Upper lobe of left lung (tissue), 4 donors: ENCODE results near the gene OLFM4.

ENCODE experiments used
- CTCF ChIP-seq, 6 experiments: fragments of 450-650 bp in 4 of 6; fragments of 200-600 bp in 2 of 6; sonication (generic) in 2 of 6; IDR thresholded peaks; one replicate each; pipeline ENCODE4 v1.5.1; 2016 to 2019; ENCODE audit warnings: antibody characterized with exemption in 6 of 6
- POLR2A ChIP-seq, 4 donors: fragments of 450-650 bp; IDR thresholded peaks; one replicate each; pipeline ENCODE4 v1.5.1; 2016 to 2017; ENCODE audit warnings: antibody characterized with exemption in 4 of 4, mild to moderate bottlenecking in 2 of 4

DNA sequence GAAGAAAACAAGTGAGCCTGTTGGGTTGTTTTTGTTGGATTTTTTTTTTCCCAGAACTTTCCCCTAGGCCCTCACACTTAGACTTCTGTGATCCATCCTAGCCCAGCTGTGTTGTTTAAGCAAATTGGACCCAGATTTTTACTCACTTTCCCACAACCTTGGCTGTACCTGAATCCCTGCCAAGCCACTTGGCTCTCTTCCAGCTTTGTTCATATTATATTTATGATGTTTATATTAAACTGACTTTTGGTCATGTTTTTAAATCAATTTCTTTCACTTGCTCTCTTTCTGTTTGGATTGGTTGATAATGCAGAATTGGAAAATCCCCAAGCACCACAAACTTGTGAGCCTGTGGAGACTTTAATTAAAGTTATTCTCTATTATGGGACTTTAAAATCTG lies 16.6 kb downstream of the OLFM4 start:
- no peak for TF ChIP-seq CTCF (IDR thresholded peaks at IDR 0.05)
- no peak for TF ChIP-seq POLR2A (IDR thresholded peaks at IDR 0.05)
